GM21723 (cell line): ENCODE measurements around the gene MNDA.

Experiments
- ATAC-seq: cut with Tn5 transposase; IDR thresholded peaks from one replicate; pipeline ENCODE4 v1.9.1; 2021; ENCODE audit warnings: mild to moderate bottlenecking, moderate library complexity; ENCODE audit not compliant: unreplicated experiment

MNDA gene

DNA sequence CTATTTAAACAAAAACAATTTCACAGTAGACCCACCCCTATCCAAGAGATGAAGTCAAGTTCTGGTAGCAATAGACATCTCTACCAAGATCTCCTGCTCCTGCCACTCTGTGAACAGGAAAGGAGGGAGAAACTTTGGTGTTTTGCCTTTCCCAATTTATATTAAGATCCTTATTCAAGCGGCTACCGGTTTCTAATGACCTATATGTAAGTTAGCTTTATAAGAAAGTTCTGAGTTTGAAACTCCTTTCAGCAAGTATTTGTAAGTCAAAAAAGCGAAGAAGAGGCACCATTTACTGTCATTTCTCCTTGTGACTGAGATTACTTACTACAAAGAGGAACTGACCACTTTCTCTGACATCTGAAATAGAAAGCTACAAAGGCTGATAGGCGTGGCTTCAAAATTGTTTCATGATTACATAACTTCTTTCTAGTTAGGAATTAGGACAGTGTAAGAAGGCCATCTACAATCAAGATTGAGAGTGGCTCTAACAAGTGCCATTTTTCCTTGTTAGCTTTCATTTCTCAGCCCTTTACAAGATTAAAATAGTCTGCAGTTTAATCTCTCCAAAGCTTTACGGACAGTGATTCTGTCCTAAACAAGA, at the start of gene MNDA:
Gene MNDA, plus strand, starts transcription at position 448 of the 604 bp plus-strand sequence. CDS start 10,803 bp downstream, outside the sequence.
- peak; percentile 97 for ATAC-seq

DNA sequence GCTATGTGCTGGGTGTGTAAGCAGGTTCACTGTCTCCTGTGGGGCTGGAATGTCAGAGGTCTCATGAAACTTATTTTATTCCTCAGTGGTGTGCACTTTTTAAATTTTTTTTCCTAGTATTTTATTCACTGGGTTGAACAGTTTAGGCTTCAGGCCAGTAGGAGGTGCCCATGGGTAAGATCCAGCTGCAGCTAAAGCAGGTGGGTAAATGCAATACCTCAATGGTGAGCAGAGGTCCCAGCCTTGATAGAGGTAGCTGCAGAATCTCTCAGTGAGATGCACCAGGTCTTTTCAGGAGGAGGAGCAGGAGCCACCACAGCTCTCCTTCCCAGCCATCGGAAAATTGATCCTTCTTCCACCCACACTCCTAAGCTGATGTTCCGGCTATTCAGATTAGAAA, 37.5 kb upstream of the MNDA start:
- ATAC-seq = no peak

DNA sequence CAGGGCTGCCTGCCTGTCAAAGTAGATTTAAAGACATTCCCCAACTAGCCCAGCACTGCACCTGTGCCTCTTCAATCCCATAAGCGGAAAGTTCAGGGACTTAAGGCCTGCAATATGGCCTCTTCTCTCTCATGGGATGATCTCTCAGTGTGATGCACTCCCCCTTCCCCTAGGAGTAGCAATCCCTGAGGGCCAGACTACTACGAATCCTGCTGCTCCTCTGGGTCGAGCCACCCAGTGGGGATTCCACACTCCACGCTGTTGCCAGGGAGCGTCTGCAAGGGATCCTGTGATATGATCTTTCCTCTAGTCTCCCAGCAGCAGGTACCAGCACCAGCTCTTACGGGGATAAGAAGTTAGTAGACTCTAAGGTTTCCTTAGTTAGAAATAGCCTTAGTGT, 36.9 kb upstream of the MNDA start:
- no peak for ATAC-seq

DNA sequence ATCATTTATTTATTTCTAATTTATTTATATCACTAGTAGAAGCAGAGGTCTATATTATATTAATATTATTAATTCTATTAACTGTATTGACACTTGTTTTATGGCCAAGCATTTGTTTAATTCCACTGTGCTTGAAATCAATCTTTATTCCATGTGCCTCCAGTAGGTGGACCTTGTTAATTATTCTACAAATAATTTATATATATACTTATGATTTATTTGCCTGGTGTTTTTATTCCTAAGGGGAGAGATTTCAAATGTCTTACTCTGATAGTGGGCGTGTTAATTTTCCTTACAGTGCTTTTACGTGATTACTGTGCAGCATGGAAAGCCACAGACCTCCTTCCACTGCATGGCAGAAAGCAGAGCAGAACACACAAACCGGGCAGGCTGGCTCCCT, 32.6 kb upstream of the MNDA start:
- no peak for ATAC-seq

DNA sequence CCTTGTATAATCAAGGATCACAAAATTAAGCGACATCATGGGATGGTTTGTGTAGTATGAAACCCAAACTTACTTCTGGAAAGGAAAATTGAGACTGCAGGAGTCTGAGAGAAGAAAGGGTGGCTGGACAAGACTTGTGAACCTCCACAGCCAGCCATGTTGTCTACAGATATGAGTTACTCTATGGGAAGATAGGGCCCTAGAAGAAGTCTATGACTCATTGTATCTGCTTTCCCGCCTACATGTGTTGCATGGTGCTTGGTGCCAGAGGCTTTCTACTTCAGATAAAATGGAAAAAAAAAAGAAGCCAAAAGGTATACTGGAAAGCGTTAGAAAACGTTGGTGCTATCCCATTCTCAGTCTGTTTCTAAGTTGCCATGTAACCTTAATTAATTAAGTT, 31.5 kb upstream of the MNDA start:
- ATAC-seq = no peak

DNA sequence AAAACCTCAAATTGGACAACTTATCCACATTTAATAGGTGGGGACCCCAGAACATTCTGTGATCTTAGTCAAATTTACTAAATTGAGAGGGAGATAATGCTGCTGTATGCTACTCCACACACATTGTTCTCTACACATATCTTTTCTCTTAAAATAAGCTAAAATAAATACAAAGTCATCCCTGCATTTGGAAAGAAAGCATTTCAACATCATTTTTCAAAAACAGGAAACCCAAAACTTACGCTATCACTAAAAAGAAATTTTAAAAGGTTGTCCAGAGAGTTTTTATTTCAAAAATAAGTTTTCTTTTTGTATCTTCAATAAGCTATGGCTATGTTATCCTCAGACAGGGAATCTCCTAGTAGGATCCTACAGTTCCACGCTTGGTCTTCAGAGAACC, 30.6 kb upstream of the MNDA start:
- ATAC-seq = no peak

DNA sequence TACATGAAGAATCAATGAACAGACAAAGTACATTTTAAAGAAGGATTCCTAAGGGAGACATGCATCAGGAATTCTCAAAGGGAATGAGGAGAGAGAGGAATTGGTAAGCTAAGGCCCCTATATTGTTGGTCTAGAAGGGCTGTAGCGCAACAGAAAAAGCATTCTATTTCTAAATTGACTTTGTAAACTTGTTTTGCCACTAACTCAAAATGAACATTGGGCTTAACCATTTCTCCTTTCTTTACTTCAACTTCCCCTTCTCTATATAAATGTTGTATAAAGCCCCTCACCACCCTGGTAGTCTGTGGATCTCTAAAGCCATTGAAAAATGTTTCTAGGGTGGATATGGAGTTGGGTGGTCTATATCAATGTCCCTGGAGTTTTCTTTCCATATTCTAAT, 29.8 kb upstream of the MNDA start:
- ATAC-seq = no peak

DNA sequence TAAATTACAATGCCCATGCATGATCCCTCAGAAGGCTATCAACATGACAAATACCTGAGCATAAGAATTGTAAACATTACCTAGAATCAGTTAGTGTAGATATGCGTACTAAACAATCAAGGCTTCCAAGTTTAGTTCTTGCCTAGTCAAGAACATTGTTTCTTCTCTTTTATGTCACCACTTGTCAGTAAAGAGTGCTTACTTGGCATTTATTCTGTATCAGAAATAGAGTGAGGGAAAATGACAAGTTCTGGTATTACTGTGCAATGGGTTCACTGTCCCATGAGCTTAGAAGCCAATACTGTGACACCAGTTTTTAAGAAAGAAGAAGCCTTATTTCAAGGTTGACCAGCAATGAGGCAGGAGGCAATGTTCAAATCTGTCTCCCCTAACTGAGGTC, 27.5 kb upstream of the MNDA start:
- ATAC-seq = no peak

DNA sequence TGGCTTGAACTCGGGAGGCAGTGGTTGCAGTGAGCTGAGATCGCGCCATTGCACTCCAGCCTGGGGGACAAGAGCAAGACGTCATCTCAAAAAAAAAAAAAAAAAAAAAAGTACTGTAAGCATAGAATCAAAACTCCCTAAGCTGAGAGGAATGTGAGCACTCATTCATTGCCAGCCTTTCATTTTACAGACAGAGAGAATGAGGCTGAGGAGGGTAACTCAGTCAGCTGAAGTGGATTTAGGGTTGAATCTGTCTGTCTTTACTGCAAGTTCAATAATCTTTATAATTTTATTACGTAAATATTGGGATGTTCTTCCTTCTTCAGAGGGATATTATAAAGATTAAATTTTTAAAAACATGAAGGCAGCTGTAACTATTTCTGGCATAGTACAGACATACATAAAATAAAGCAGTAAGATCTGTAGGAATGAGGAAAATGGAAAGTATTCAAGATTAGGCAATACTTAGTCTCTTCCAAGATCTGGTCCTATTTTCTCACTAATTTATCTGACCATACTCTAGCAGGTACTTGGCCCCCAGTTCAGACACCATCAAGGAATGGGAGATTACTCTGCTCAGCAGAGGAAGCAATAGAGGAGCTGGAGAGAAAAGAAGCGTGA, 24.1 kb upstream of the MNDA start:
- no peak for ATAC-seq

DNA sequence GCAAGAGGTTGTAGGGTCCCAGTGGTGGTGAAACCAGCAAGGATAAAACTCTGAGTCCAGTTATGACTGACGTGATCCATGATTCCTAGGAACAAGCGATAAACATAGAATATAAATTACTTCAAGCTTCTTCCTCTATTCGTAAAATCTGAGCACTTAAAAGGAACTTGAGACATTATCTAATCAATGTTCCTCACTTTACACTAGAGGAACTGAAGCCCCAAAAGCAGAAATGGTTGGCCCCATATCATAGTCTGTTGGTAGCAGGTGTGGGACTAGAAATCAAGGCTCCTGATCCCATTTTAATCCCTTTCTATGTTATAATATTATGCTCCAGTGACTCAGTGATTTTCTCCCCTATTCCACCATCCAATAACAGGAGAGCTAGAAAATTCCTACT, 21.9 kb upstream of the MNDA start:
- no peak for ATAC-seq

DNA sequence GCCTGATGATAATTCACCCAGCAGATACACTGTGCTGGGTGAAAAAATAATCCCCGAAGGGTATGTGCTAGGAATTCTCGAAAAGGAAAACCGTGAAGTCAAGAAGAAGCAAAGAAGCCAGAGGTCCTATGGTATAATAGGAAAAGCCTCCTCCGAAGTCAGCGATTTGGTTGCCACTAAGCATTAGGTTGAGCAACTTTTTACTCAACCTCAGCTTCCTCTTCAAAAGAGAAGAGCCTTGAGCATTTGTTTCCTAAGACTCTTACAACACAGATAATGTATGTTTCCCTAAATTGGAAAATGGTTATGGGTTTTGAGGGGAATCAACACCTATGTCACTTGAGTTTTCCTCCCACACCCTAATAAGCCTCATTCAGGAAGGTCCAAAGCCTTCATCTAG, 21.3 kb upstream of the MNDA start:
- ATAC-seq = no peak

DNA sequence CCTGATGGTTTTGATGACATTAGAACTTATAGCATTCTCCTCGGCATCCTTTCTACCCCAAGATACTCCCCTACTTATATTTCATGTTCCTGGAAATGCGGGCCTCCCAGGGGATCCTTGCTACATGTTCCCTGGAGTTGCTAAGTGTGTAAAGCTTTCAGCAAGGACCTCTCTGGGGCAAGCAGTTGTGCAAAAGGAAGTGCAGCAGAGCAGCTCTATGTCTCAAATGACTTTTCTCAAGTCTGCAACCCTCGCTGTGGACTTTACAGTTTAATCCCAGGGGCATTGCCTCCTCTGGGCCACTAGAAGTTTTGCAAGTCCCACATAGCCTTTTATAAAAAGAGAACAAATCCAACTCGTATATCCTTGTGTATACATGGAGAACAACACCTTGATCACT, 20.8 kb upstream of the MNDA start:
- no peak for ATAC-seq

DNA sequence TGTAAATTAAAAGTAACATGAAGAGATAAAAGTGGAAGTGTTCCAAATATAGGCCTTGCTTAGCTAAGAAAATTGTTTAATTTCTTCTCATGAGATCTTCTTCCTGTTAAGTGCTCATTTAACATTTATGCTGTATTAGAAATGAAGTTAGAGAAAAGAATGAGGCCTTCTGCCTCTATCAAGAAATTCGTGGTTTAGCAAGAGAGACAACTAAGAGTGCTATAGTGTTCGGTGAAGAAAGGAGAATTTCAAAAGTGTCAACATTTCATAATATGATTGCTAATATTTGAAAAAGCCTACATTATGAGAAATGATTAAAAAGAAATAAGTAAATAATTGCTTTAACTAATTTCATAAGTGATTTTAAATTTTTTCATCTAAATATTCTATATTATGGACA, 18.8 kb upstream of the MNDA start:
- ATAC-seq = no peak

DNA sequence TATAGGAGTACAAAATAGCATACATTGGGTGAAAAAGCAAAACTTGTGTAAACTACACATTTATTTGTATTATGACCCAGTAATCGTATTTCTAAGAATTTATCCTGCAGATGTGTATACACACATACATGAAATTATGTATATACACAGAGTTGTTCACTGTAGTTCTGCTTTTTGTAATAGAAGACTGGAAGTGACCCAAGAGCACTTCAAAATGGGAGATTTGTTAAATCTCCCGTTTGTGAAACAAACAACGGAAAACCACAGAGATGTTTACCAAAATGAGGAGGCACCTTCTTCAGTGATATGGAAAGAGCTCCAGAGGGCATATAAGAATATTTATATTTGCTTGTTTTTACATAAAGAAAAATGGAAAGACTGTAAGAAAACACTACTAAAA, 18.0 kb upstream of the MNDA start:
- ATAC-seq = no peak

DNA sequence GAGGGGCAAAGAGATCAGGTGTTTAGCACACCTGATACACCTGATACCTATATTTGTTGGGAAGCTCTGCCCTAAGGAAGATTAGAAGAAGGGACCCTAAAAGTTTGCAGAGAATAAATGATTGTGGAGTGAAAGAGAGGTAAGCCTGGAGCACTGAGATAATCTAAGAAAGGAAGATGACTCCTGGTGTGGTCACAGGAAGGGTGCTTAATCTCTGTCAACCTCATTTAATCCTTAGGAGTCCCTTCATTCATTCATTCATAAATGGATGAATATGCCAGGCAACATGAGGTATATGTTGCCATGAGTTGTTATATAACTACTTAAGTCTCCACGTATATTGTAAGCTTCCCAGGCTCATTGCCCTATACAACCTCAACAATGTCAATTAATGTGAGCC, 16.2 kb upstream of the MNDA start:
- no peak for ATAC-seq

DNA sequence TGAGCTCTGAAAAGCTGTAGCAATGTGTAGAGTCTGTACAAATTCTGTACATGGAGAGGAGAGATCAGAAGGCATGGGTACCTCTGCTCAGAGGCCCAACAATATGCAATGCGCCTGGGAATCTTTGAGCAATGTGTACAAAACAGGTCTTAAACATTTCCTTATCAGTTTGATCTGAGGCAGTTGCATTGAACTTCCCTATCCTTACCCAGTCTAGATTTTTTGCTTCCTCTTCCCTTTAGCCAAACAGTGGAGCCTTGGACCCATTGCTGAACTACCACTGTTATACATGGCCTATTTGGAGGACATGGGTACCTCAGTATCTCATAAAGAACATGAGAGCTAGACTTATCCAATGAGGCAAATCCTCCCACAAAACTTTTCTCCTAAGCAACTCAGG, 12.6 kb upstream of the MNDA start:
- ATAC-seq = no peak

DNA sequence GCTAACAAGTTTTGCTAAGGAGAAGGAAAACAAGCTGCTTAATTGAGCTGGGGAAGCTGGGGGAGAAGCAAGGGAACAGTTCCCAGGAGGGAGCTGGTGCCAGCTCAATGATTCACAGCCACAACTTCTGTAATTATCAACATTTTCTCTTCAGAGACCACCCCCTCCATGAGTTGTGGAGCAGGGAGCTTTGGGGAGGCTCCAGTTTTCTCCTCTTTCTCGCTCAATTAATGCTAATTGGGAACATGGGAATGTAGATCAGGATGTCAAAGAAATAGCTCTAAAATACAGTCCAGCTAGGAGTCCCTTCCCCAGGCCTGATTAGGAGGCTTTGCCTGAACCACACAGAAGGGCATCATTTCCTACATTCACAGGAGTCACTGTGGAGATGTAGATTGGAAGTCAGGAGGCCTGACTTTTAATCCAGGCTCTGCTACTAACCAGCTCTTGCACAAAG, 12.1 kb upstream of the MNDA start:
- ATAC-seq = peak; percentile 16

DNA sequence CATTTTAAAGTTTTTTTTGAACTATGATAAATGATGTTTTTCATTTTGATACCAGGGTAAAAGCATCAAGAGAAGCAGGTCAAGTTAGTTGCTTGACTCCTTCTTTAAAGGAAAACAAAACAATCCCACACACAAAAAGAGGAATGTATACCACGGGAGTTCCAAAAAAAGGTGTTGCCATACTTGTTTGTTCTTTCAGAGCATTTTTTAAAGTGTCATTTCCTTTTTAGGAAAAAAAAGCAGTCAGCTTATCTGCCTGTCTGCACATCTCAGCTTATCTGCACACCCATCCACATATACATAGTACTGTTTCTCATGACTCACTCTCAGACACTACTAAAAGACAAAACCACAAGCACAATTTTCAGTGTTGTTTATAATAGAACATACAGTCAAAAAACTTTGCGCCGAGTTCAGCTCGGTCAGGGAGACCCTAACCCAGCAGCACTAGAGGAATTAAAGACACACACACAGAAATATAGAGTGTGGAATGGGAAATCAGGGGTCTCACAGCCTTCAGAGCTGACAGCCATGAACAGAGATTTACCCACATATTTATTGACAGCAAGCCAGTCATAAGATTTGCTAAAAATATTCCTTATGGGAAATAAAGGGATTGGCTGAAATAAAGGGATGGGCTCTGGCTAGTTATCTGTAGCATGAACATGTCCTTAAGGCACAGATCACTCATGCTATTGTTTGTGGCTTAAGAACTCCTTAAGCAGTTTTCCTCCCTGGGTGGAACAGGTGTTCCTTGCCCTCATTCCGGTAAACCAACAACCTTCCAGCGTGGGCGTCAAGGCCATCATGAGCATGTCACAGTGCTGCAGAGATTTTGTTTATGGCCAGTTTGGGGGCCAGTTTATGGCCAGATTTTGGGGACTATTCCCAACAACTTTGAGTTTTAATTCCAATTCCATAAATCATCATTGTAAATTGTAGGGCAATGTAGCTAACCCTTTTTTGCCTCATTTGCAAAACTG, 11.4 kb upstream of the MNDA start:
- peak; percentile 84 for ATAC-seq

DNA sequence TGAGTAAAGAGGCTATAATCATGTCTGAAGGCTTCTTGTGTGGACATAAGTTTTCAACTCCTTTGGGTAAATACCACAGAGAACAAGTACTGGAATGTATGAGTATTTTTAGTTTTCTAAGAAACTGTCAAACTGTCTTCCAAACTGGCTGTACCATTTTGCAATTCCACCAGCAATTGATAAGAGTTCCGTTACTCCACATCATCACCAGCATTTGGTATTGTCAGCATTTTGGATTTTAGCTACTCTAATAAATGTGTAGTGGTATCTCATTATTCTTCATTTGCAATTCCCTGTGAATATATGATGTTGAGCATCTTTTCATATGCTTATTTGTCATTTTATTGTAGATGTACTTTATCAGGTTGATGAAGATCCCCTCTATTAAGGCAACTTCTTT, 9.4 kb upstream of the MNDA start:
- no peak for ATAC-seq

DNA sequence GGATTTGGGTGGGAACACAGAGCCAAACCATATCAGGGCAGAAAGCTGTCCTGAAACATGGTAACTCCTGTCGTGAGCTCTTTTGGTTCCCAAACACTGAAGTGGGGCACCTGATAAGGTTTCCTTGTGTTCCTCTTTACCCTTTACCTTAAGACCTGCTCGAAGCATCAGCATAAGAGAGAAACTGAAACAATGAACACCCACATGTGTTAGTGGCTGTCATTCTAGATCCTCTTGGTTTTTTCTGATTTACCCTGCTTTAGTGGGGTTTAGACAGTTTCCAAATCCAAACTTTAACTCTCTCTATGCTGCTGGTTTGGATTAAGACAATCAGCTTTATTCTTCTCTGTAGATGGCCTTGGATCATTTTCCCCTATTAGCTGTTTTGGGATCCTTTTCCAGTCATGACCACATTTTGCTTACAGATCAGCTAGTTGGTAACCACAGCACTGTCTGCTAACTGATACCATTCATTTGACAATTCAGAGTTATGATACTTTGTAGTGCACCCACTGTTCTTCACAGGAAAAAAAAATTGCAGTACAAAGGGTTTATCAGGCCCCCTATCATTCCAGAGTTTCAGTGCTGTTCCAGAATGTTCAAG, 975 bp upstream of the MNDA start:
- peak; percentile 55 for ATAC-seq

DNA sequence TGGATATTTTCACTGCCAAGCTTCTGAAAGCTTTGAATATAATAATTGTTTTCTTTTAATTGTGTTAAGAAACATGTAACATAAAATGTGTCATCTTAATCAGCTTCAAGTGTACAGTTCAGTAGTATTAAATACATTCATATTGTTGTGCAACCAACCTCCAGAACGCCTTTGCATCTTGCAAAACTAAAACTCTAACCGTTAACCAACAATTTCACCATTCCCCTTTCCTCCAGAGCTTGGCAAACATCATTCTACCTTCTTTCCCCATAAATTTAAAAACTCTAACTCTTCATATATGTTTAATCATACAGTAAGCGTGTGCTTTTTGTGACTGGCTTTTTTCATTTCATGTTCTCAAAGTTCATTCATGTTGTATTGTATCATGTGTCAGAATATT, 2.1 kb downstream of the MNDA start:
- no peak for ATAC-seq
